Loucy (cell line): ENCODE measurements around the gene C18orf54.

Experiments used
- CTCF ChIP-seq: fragments of 200-600 bp; sonication (generic); conservative IDR thresholded peaks from 2 replicates; pipeline ENCODE4 v1.5.1; 2014; ENCODE audit warnings: mild to moderate bottlenecking, antibody characterized with exemption, low read length
- EZH2phosphoT487 ChIP-seq: fragments of 200-600 bp; IDR thresholded peaks from 2 replicates; pipeline ENCODE4 v1.6.1; 2018; ENCODE audit warnings: antibody characterized with exemption, mild to moderate bottlenecking, moderate library complexity, borderline replicate concordance

- TF ChIP-seq CTCF (no peak), EZH2phosphoT487 (no peak)
These were observed 36.1 kb downstream of the C18orf54 start for GRCh38 chr18:54393648-54394294.
